Measurements from ENCODE around the gene HOXD10. TPM values are rescaled to one million over a fixed set of nuclear protein-coding genes. Genes with fewer than 3 reads are reported as not detected.

Gene HOXD10
- total and polyA plus RNA-seq, 7 donors, result 0.23 to 46.0 (median 10.7) TPM

DNA sequence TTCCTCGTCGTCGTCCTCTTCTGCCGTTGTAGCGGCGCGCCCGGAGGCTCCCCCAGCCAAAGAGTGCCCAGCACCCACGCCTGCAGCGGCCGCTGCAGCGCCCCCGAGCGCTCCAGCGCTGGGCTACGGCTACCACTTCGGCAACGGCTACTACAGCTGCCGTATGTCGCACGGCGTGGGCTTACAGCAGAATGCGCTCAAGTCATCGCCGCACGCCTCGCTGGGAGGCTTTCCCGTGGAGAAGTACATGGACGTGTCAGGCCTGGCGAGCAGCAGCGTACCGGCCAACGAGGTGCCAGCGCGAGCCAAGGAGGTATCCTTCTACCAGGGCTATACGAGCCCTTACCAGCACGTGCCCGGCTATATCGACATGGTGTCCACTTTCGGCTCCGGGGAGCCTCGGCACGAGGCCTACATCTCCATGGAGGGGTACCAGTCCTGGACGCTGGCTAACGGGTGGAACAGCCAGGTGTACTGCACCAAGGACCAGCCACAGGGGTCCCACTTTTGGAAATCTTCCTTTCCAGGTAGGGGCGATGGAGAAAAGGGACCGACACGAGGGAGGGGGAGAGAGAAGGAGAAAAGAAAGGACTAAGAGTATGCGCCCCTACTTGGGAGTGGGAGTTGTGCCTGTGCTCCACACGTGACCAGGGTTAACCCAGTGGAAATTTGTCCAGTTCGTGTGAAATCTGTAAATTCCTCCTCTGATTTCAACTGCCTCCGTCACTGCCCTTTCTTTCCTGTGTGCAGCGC is 23.3 kb upstream of the HOXD10 start:
- Histone ChIP-seq H3K27me3 (peaks cover 0 to 94% (median 26%) of the 10 kb centered on the region in 3 donors), H3K36me3 (no peaks in the 10 kb centered on the region), H3K4me3 (peak overlapping the region; percentile 66 to 70 (median 68)), H3K4me1 (peaks cover 0 to 52% (median 44%) of the 10 kb centered on the region in 4 donors), H3K27ac (peak overlapping the region in 3 of 4 donors; percentile 92 to 96 (median 94)), H3K9me3 (no peaks in the 10 kb centered on the region)
- DNase-seq, result no peak
- intact Hi-C loops (cut with DNase I), result loop anchor here (5.0 kb wide), 1 partner anchor 911 kb away; the partner anchor contains the start of gene ATP5MC3
- 5% methylated on average over 53 of the region's 53 CpGs for WGBS, 2 donors
- peak in 2 of 4 donors; percentile 67 to 77 for TF ChIP-seq POLR2AphosphoS5 (IDR thresholded peaks at IDR 0.05)
- no peak for TF ChIP-seq POLR2A (IDR thresholded peaks at IDR 0.05)

DNA sequence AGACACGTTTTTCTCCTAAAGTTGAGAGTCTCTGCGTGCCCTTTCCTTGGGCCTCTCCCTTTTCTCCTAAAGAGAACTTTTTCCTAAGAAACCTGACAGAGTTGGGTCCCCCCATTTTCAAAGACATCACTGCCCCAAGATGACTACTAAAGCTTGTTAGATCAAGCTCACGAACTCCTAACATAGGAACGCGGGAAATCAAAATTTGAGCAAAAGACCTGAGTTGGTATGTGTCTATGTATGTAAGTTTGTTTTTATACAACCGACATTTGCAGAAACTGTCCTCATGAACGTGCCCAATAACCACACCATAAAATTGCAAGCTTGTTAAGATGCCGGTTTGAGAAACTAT is 22.7 kb upstream of the HOXD10 start:
- WGBS, 2 donors, result 15 to 26% methylated on average over 8 of the region's 8 CpGs
- H3K36me3 ChIP-seq, result no peaks in the 10 kb centered on the region
- intact Hi-C loops (cut with DNase I), result loop anchor here (5.0 kb wide), 1 partner anchor 912 kb away; the partner anchor contains the start of gene ATP5MC3
- DNase-seq, result no peak
- no peaks in the 10 kb centered on the region for H3K9me3 ChIP-seq
- peak overlapping the region in 3 of 4 donors; percentile 92 to 96 (median 94) for H3K27ac ChIP-seq
- peaks cover 0 to 50% (median 43%) of the 10 kb centered on the region in 4 donors for H3K4me1 ChIP-seq
- no peak for TF ChIP-seq EP300 (IDR thresholded peaks at IDR 0.05)
- no peak for TF ChIP-seq POLR2AphosphoS5 (IDR thresholded peaks at IDR 0.05)
- TF ChIP-seq, protein P1, sequence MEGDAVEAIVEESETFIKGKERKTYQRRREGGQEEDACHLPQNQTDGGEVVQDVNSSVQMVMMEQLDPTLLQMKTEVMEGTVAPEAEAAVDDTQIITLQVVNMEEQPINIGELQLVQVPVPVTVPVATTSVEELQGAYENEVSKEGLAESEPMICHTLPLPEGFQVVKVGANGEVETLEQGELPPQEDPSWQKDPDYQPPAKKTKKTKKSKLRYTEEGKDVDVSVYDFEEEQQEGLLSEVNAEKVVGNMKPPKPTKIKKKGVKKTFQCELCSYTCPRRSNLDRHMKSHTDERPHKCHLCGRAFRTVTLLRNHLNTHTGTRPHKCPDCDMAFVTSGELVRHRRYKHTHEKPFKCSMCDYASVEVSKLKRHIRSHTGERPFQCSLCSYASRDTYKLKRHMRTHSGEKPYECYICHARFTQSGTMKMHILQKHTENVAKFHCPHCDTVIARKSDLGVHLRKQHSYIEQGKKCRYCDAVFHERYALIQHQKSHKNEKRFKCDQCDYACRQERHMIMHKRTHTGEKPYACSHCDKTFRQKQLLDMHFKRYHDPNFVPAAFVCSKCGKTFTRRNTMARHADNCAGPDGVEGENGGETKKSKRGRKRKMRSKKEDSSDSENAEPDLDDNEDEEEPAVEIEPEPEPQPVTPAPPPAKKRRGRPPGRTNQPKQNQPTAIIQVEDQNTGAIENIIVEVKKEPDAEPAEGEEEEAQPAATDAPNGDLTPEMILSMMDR (IDR thresholded peaks at IDR 0.05), result no peak
- no peak for TF ChIP-seq POLR2A (IDR thresholded peaks at IDR 0.05)
- peak overlapping the region; percentile 66 to 70 (median 68) for H3K4me3 ChIP-seq
- H3K27me3 ChIP-seq, result peaks cover 0 to 94% (median 26%) of the 10 kb centered on the region in 3 donors

DNA sequence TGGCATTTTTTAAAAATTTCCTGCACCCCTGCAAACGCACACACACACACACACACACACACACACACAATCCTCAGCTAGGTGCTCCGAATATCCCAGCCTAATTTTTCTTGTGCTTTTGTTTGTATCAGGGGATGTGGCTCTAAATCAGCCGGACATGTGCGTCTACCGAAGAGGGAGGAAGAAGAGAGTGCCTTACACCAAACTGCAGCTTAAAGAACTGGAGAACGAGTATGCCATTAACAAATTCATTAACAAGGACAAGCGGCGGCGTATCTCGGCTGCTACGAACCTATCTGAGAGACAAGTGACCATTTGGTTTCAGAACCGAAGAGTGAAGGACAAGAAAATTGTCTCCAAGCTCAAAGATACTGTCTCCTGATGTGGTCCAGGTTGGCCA is 22.2 kb upstream of the HOXD10 start:
- intact Hi-C loops (cut with DNase I), result loop anchor here (5.0 kb wide), 1 partner anchor 912 kb away; the partner anchor contains the start of gene ATP5MC3
- TF ChIP-seq, protein P1 (IDR thresholded peaks at IDR 0.05), result no peak
- TF ChIP-seq EP300 (IDR thresholded peaks at IDR 0.05) (no peak), POLR2A (IDR thresholded peaks at IDR 0.05) (no peak), POLR2AphosphoS5 (IDR thresholded peaks at IDR 0.05) (no peak)

DNA sequence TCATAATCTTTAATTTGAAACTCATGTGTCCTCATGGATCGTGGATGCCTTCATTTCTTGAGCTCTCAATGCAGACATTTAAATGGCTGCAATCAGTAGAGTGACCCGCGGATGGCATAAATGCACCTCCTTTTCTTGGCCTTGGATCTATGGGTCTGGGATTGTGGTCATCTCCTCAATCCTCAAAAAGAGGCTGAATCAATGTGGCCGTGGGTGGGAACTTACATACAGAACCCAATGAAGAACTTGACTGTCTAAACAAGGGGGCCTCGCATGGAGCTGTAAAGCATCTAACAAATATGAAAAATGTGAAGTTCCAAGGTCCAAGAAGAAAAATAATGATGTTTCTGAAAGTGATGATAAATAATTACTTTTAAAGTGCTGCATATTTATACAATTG is 21.2 kb upstream of the HOXD10 start:
- WGBS, 2 donors, result 41 to 42% methylated on average over 5 of the region's 5 CpGs
- H3K4me3 ChIP-seq, result peak overlapping the region; percentile 1 to 70 (median 68)
- peak overlapping the region in 3 of 4 donors; percentile 92 to 96 (median 94) for H3K27ac ChIP-seq
- no peaks in the 10 kb centered on the region for H3K36me3 ChIP-seq
- peaks cover 0 to 95% (median 31%) of the 10 kb centered on the region in 3 donors for H3K27me3 ChIP-seq
- intact Hi-C loops (cut with DNase I), result loop anchor here (5.0 kb wide), 2 partner anchors 843 to 928 kb away; partner anchors contain the start of gene ATF2
- DNase-seq, result no peak
- TF ChIP-seq EP300 (IDR thresholded peaks at IDR 0.05) (no peak), POLR2A (IDR thresholded peaks at IDR 0.05) (no peak), POLR2AphosphoS5 (IDR thresholded peaks at IDR 0.05) (no peak)
- TF ChIP-seq, protein P1 (IDR thresholded peaks at IDR 0.05), result no peak
- H3K9me3 ChIP-seq, result no peaks in the 10 kb centered on the region
- H3K4me1 ChIP-seq, result peaks cover 0 to 46% (median 39%) of the 10 kb centered on the region in 4 donors

More for the DNA sequence above, 22.2 kb upstream of the HOXD10 start:
- H3K27ac ChIP-seq, result peak overlapping the region in 3 of 4 donors; percentile 92 to 96 (median 94)
- peaks cover 0 to 52% (median 41%) of the 10 kb centered on the region in 4 donors for H3K4me1 ChIP-seq
- no peak for DNase-seq
- H3K9me3 ChIP-seq, result no peaks in the 10 kb centered on the region
- H3K4me3 ChIP-seq, result peak overlapping the region; percentile 66 to 70 (median 68)
- WGBS, 2 donors, result 41 to 42% methylated on average over 12 of the region's 12 CpGs
- peaks cover 0 to 94% (median 26%) of the 10 kb centered on the region in 3 donors for H3K27me3 ChIP-seq
- no peaks in the 10 kb centered on the region for H3K36me3 ChIP-seq
